Activated naive CD4-positive, alpha-beta T cell (primary cell): ENCODE data around the gene RTL3.

Source experiments
- DNase-seq, 4 experiments: peaks; one replicate each; lab custom pipeline; 2025; lab: John Stamatoyannopoulos, UW

Gene RTL3

GRCh38 chrX:78619834-78620233, 39.3 kb downstream of the RTL3 start:
- no peak for DNase-seq

DNA sequence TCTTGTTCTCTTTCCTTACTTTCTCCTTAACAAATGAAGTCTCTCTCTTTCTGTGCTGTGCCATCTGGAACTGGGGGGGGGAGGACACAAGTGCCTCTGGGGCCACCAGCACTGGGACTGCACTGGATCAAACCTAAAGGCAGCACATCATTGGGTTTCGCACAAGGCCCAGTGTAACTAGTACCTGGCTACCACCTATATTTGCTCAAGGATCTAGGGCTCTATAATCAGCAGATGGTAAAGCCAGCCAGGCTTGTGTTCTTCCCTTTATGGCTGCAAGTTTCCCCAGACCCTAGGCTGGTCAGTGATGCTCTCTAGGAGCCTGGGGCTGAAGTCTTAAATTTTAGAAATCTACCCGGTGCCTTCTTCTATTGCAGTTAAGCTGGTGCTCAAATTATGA, 40.1 kb downstream of the RTL3 start:
- no peak for DNase-seq

DNA sequence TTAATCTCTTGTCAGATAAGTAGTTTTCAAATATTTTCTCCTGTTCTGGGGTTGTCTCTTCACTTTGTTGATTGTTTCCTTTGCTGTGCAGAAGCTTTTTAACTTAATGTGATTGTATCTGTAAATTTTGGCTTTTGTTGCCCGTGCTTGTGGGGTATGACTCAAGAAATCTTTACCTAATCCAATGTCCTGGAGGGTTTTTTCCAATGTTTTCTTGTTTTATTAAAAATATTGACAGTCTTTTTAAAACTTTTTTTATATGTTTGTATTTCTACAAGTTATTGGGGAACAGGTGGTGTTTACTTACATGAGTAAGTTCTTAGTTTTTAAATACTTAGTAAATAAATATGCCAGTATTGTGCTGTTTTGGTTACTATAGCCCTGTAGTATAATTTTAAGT, 44.9 kb downstream of the RTL3 start:
- no peak for DNase-seq
